NT2/D1 (cell line): ENCODE measurements around the gene PLXNC1.

ENCODE experiments used
- SUZ12 ChIP-seq: IDR thresholded peaks from 2 replicates; pipeline ENCODE4 v1.6.1; 2011; ENCODE audit not compliant: insufficient read length, insufficient read depth; ENCODE audit errors: extremely low read depth
- YY1 ChIP-seq: IDR thresholded peaks from 2 replicates; pipeline ENCODE4 v1.6.1; 2011; ENCODE audit not compliant: insufficient read length, insufficient read depth
- ZNF274 ChIP-seq: IDR thresholded peaks from 2 replicates; pipeline ENCODE4 v1.6.1; 2011; ENCODE audit warnings: mild to moderate bottlenecking, low read depth, low read length

DNA sequence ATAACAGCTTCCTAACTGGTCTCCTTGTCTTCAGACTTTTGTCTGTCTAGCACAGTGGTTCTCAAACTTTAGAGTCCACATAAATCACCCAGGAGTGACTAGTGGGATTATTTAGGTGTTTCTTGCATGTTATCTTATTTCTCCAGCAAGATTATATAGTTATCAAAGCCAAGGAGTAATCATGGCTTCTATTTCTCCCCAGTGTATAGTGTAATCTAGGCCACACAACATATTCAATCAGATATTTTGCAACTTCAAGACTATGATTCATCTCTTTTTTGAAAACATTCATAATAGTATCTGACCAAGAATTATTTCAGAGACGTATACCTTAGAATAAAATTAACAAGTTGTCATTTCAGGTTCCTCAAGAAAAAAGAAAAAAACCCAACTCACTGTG lies 179.4 kb downstream of the PLXNC1 start:
- TF ChIP-seq YY1 (no peak), ZNF274 (no peak), SUZ12 (no peak)
